ENCODE results near the gene AGO1.
"Not testable (repeated sequence)": the region's sequence is repeated elsewhere in the genome, so short reads cannot be mapped to it uniquely, and the experiment has no call there.

AGO1 gene

DNA sequence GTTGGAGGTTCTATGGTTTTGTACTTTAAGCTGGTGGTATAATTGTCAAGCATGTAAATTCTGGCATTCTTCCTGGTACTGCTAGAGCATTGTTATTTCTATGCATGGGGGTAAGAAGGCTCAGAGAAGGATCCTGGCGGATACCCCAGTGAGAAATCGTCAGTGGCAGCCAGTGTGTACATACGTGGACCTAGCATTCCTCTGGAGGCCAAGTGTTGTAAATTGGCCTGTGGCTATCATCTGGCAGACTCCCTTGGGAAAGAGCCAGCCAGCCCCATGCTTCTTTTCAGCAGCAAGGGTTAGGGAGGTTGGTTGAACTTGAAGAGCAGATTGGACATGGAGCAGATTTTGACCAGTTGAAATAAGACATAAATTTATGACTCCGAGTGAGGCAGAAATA is 42.7 kb downstream of the AGO1 start:
- DNase-seq = no peak

DNA sequence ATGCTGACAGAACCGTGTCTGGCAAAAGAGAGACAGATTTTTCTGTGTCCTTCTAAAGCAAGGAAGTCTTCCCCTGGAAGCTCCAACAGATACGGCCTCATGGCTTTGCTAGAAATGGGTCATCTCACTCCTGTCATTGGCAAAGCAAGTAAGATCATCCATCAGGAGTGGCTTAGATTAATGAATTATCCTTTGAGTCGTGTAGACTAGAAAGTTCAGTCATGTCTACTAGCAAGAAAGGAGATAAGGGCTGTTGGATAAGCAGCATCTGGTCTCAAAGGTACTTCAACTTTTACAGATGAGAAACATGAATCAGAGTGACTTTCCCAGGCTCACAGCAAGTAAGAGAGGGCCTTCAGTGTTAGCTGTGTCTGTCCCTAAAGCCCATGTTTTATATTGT is 44.5 kb downstream of the AGO1 start:
- no peak for DNase-seq

DNA sequence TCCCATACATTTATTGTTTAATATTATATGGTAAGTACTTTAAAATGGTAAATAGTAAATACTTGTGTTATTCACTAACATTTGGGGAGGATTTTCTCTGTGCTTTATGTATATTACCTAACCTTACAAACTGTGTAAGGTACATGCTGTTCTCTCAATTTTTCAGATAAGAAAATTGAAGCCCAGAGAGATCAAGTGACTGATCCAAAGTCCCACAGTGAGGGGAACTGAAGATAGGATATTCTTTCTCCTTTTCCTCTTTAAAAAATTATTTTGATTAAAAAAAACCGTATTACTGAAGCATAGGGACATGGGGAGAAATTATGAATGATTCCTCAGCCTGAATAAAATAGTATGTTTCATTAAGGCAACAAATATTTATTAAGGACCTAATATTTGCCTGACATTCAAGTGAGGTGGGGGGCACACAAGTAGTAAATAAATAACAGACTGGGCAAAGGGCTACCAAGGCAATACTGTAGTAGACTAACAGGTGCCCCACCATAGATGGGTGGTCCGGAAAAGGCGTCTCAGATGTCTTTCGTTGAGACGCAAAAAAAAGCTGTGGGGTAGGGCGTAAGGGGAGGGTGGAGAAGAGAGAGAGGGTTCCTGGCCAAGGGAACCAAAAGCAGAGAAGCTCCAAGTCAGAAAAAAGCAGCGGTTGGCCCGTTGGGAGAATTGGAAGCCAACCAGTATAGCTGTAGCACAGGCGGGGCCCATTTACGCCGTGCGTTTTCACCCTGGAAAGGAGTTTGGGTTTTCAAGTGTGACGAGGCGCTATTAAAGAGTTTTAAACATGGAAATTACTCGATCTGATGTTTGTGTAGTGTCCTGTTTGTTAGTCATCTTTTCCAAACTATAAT is 47.0 kb downstream of the AGO1 start:
- DNase-seq = peak; percentile 48

DNA sequence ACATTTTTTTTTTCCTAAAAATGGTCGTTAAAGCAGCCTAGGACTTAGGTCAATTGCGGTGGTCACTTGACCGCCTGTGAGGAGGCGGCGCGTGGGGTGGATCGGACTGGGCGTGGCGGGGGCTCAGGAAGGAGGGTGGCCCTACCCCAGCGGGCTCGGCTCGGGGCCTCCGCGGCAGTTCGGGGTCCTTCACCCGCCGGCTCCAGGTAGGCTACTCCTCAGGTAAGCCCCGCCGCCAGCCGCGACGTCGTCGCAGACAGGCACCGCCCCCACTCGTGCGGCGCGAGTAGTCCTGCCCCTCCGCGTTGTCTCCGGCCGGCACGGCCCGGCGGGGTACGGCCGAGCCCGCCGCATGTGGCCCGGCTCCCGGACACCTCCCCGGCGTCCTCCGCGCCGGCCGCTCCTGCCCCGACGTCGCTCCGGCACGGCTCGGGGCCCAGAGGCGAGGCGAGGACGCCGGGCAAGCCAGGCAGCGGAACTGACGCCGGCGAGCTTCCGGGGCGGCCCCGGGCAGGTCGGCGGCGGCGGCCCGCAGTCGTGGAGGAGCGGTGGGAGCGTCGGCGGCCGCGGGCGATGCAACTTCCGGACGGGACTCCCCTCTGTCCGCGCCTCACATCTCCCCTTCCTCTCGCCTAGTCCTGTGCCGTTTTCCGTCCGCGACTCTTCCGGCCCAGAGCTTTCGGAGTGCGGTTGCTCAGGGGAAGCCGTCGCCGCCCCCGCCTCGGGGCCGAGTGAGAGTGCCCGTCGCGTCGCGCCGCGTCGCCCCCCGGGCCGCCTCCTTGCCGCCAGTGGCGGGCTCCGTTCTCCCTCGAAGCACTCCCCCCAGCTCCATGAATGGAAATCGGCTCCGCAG is 47.8 kb downstream of the AGO1 start, which contains the start of gene AGO3:
TSS of gene AGO3 (plus strand) at position 513 of the 853 bp plus-strand sequence. CDS start at position 835, 322 bp downstream.
- DNase-seq = peak; percentile 90

DNA sequence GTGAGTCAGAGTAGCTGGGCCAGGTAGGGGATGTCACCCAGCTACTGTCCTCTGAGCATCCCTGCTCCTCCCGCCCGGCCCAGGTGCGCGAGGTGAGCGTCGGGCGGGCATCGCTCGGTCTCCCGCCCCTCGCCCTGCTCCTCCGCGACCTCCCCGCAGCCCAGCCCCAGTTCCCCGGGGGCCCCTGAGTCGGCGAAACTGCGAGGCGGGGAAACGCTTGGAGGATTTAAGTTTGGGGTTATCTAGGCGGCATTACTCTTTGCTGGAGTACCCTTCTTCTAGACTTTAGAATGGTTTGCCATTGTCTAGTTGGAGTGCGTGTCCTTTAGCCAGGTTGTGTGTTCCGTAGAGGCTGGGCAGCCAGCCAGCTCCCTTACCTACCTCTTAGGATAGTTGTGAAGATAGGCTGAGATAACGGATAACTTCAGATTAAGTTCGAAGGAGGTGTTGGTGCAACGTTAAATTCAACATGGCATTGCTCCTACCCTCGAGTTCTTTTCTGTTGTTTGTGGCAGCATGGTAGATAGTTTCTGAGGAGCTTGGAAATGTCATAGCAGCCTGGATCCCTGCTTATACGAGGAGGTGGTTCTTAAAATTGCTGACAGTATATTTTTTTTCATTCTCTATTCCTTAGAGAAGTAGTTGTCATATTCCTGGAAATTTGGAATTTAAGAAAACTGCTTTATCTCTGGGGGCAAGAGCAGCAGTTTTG is 48.6 kb downstream of the AGO1 start:
- DNase-seq = no peak

DNA sequence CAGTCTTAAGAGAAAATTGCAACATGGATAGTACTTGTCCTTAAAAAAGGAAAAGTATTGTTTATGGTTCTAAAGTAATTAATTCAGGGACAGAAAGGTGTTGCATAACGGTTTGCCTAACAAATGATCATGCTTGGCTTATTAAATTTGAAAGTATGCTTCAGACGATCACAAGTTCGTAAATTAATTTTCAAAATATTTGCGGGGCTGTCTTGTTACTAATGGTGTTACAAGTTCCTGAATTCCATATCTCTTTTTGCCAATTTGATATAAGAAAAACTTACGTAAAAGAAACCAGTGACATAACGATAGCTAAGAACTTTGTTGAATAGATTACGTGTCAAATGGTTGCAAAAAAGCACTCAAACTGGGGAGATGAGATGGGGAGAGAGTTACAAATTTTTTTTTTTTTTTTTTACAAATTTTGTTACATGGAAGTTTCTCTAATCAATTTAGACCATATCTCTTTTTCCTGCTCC is 49.2 kb downstream of the AGO1 start:
- no peak for DNase-seq

DNA sequence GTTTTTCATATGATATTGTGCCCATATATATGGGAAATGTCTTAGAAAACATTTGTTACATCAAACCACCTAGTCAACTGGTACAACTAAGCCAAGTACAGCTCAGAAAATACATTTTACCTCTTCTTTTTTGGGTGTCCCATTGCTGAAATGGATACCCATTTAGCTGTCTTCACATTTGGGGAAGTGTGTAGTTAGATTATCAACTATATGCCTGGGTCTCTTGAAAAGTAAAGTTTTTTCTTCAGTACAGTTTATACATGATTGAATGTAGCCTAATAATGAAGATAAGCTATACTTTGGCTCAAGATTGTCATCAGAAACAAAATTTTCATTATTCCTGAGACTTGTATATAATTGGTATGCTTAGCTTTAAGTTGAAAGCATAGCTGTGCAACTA is 49.9 kb downstream of the AGO1 start:
- DNase-seq = no peak

DNA sequence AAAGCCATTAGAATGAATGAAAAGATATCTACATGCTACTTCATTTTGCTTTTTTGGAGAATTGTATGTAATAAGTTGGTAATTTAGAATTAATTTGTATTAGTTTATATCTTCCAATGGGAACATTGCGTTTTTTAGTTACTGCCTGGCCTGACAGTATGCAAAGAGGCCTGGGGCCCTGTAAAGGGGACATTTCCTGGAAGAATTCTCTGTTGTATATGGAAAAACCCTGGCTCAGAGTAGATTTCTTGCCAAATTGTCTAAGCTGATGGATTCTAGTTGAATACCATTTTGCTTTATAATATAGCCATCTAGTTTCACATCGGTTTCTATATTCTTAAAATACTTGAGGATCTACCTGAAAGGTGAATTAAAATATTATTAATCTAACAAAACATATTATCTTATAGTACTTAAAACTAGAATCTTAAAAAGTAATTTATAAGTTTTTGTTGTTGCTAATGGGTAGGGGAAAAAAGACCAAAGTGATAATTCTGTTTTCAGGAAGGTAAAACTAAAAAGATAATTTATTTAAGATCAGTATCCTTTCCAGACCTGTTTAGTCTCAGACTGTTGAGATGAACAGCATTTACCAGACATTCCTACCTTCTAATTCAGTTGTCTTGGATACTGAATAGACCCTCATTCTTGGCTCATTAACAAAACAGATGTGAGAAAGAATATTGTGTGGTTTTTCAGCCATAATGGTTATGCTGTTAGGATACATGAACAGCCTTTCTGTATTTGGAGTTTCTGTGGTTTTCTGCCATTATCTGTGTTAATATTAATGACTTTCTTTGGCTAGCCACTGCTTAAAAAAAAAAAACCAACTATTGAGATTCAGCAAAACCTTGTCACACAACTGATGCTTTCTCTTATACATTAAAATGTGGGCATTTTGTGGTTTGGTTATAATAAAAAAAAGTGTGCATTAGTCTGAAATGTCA is 52.7 kb downstream of the AGO1 start:
- no peak for DNase-seq

DNA sequence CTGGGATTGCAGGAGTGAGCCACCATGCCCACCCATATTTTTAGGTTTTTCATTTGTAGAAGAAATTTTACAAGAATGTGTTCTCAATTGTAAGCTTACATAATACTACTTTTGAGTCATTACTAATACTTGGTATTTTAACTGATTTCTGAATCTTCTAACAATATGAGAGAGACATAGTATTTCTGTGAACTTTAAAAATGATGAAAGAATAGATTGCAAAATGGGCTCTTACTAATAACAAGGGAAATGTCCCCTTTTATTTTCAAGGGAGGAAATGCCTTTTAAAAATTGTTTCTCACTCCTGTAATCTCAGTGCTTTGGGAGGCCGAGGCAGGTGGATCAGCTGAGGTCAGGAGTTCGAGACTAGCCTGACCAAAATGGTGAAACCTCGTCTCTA is 53.8 kb downstream of the AGO1 start:
- no peak for DNase-seq

DNA sequence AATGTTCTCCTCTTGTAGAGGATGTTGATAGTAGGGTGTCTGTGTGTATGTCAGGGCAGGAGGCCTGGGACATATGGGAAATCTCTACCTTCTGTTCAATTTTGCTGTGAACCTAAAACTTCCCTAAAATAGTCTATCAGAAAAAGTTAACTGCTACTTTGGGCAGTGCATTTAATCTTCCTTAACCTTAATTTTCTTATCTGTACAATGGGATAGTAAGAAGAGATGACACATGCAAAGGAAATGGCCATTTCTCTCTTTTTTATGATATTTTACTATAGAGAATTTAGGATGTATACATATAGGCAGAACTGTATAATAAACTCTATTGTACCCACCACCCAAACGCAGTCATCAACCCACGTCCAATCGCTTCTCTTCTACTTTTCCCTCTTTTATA is 56.5 kb downstream of the AGO1 start:
- no peak for DNase-seq

DNA sequence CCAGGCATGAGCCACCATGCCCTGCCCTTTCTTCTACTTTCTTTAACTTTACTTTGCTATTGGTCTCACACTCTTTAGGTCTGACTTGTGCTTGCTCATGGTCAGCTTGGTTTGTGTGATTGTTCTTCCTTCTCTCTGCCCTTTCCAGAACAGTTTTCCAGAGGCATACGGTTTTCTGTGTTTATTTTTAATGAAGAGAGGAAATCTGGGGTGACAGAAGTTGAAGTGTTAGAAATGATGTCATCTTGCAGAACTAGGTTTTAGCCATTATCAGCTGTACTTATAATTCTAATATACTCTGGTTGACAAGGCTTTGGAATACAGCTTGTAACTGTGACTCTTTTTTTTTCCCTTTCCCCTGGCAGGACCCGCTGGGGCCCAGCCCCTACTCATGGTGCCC is 62.3 kb downstream of the AGO1 start:
- no peak for DNase-seq

DNA sequence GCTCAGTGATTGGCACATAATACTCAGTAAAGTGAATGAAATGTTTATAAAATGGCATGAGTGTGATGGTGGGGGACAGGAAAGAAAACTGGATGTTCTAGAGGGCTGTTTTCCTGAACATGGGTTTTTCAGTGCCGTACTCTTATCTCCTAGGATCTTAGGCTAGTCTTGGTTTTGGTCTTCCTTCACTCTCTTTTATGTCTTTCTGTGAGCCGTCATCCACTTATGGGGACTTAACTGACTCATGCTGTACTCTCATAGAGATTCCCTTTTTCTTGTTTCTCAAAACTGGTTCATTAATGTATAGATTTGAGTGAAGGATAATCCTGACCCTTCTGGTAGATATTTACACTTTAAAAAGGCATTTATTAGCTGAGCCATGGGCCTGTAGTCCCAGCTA is 64.5 kb downstream of the AGO1 start:
- no peak for DNase-seq

DNA sequence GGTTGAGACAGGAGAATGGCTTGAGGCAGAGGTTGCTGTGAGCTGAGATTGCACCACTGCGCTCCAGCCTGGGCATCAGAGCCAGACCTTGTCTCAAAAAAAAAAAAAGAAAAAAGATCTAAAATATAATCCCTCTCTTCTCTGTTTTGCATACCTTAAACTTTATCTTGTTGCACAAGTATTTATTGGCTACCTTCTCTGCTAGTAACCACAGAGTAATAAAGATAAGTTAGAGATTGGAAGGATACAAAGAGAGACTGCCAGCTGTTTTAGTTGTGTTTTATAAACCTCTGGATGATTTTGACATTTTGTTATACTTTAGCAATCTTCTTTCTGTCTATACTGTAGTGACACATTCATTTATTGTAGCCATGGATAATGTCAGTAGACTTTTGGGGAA is 75.5 kb downstream of the AGO1 start:
- DNase-seq = no peak

DNA sequence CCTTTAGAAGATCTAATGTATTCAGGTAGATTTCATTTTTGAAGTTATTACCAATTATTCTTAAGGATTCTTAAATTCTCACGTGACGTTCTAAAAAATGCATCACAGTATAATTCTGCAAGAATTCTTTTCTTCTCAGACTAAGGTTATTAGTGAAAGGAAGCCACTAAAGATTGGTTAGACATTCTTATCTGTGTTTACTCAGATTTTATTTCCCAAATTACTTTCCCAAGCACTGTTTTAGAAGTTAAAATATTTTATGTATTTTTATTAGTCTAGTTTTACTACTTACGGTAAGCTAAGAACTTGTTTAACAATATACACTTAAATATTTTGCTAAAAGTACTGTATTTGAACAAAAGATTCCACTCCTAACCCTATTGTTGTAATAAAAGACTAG is 76.3 kb downstream of the AGO1 start:
- no peak for DNase-seq

DNA sequence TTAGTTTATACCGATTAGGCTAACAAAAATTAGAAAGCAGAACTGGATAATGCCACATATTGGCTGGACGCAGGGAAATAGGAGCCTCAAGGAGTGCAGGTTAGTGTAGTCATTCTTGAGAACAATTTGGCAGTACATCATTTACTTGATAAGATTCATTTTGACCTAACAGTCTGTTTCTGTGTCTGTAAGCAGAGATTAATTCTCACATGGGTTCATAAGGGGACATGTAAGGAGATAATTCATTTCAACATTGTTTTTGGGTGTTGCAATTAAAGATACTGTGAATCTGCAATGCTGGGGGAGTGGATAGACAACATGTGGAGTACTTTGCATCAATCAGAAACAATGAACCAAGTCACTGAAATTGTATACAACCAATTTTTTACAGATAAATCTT is 79.9 kb downstream of the AGO1 start:
- no peak for DNase-seq

DNA sequence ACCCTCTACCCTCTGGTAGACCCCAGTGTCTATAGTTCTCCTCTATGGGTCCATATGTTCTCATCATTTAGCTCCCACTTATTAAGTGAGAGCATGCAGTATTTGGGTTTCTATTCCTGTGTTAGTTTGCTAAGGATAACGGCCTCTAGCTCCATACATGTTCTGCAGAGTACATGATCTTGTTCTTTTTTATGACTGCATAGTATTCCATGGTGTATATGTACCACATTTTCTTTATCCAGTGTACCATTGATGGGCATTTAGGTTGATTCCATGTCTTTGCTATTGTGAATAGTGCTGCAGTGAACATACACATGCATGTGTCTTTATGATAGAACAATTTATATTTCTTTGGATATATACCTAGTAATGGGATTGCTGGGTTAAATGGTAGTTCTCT is 81.3 kb downstream of the AGO1 start:
- not testable (repeated sequence) for DNase-seq

DNA sequence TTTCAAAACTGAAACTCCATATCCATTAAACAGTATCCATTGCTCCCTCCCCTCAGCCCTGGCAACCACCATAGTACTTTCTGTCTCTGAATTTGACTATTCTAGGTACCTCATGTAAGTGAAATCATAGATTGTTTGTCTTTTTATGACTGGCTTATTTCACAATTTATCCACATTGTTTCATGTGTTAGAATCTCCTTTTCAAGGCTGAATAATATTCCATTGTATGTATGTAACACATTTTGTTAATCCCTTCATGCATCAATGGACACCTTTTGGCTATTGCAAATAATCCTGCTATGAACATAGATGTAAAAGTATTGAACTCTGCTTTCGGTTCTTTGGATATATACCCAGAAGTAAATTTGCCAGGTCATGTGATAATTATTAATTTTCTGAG is 85.4 kb downstream of the AGO1 start:
- DNase-seq = no peak

DNA sequence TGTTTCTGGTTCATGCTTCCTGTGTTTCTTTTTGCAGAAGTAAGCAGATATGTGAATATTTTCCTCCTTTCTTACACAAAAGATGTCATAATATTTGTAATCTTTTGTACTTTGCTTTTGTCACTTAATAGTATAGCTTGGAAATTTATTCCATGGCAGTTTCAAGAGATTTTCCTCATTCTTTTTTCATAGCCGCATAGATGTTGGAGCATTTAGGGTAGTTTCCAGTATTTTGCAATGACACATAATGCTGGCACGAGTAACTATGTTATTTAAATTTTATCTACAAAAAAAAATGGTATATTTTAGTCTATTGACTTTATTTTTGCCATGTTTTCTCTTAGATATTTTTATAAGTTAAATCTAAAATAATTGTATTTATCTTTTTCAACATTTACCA is 88.6 kb downstream of the AGO1 start:
- no peak for DNase-seq

DNA sequence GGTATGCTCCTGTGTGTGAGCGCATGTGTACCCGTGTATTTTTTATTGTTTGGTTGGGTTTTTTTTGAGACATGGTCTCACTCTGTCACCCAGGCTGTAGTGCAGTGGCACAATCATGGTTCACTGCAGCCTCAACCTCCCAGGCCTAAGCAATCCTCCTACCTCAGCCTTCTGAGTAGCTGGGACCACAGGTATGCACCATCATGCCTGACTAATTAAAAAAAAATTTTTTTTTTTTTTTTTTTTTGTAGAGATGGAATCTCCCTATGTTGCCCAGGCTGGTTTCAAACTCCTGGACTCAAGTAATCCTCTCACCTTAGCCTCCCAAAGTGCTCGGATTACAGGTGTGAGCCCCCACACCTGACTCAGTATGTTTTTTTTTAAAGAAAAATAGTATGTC is 89.6 kb downstream of the AGO1 start:
- DNase-seq = not testable (repeated sequence)

DNA sequence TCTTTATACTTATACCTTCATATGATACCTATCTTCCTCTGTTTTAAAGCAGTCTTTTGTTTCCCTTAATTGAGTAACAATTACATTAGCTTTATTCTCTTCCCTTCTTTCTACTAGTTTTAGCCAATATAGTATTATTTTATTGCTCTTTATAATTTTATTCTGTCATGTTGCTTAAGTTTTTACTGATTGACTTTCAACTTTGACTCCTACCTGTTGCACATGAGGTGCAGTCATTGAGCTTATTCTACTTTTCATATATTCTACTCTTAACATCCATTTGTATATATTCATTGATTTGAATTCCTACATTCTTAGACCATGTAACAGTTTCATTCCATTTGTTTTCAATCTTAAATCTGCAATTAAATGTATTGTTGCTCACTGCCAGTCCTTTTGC is 97.1 kb downstream of the AGO1 start:
- DNase-seq = no peak
